ENCODE measurements around the gene AICDA. TPM values are rescaled to one million over a fixed set of nuclear protein-coding genes. Genes with fewer than 3 reads are reported as not detected.
"Not testable (repeated sequence)": the region's sequence is repeated elsewhere in the genome, so short reads cannot be mapped to it uniquely, and the experiment has no call there.

AICDA gene
- total RNA-seq, 4 donors from 2014 or later: not detected

GRCh38 chr12:8577879-8578278 is 34.8 kb downstream of the AICDA start:
- H3K27ac ChIP-seq: no peak overlapping the region
- no peak overlapping the region for H3K4me3 ChIP-seq
- H3K27me3 ChIP-seq: peaks cover 6% of the 10 kb centered on the region
- ATAC-seq: no peak
- WGBS, 2 donors (ENCODE audit: low coverage in 1 of 2): 67 to 86% methylated on average over 3 of the region's 3 CpGs
- H3K9me3 ChIP-seq: no peaks in the 10 kb centered on the region
- no peaks in the 10 kb centered on the region for H3K36me3 ChIP-seq
- H3K4me1 ChIP-seq: no peaks in the 10 kb centered on the region
- TF ChIP-seq EP300 (IDR thresholded peaks at IDR 0.05) (no peak), CTCF (IDR thresholded peaks at IDR 0.05) (no peak), POLR2A (IDR thresholded peaks at IDR 0.05) (no peak), POLR2AphosphoS5 (IDR thresholded peaks at IDR 0.05) (no peak)

GRCh38 chr12:8572507-8572906 is 40.2 kb downstream of the AICDA start:
- Histone ChIP-seq H3K27ac (no peak overlapping the region), H3K36me3 (no peaks in the 10 kb centered on the region), H3K9me3 (peaks cover 0 to 9% (median 0%) of the 10 kb centered on the region in 3 donors), H3K4me3 (no peak overlapping the region), H3K27me3 (peaks cover 6% of the 10 kb centered on the region), H3K4me1 (no peaks in the 10 kb centered on the region)
- WGBS, 2 donors (ENCODE audit: low coverage in 1 of 2): 29 to 60% methylated on average over 1 to 2 of the region's 2 CpGs
- ATAC-seq: no peak
- TF ChIP-seq CTCF (IDR thresholded peaks at IDR 0.05) (no peak), POLR2AphosphoS5 (IDR thresholded peaks at IDR 0.05) (no peak), EP300 (IDR thresholded peaks at IDR 0.05) (no peak), POLR2A (IDR thresholded peaks at IDR 0.05) (no peak)

- no peak for TF ChIP-seq CTCF (IDR thresholded peaks at IDR 0.05)
- no peak for TF ChIP-seq EP300 (IDR thresholded peaks at IDR 0.05)
- no peak for TF ChIP-seq POLR2A (IDR thresholded peaks at IDR 0.05)
- no peak for TF ChIP-seq POLR2AphosphoS5 (IDR thresholded peaks at IDR 0.05)
- H3K36me3 ChIP-seq: no peaks in the 10 kb centered on the region
- H3K4me3 ChIP-seq: no peak overlapping the region
- no peak overlapping the region for H3K27ac ChIP-seq
- H3K27me3 ChIP-seq: no peaks in the 10 kb centered on the region
- peaks cover 0 to 29% (median 0%) of the 10 kb centered on the region in 3 donors for H3K9me3 ChIP-seq
- no peak for ATAC-seq
- no peaks in the 10 kb centered on the region for H3K4me1 ChIP-seq
Observed at GRCh38 chr12:8566525-8566924, 46.1 kb downstream of the AICDA start.

- H3K4me1 ChIP-seq, H3K36me3 ChIP-seq, H3K27ac ChIP-seq, H3K4me3 ChIP-seq, H3K27me3 ChIP-seq, ATAC-seq: not testable (repeated sequence)
- WGBS, 2 donors (ENCODE audit: low coverage in 1 of 2): 69 to 71% methylated on average over 1 to 2 of the region's 2 CpGs
- H3K9me3 ChIP-seq: peaks cover 0 to 29% (median 0%) of the 10 kb centered on the region in 3 donors
Observed at GRCh38 chr12:8566052-8566451, 46.6 kb downstream of the AICDA start.

- 40 to 67% methylated on average over 1 to 3 of the region's 22 CpGs for WGBS, 2 donors (ENCODE audit: low coverage in 1 of 2)
- Histone ChIP-seq H3K4me1 (no peaks in the 10 kb centered on the region), H3K27me3 (no peaks in the 10 kb centered on the region), H3K4me3 (no peak overlapping the region), H3K36me3 (no peaks in the 10 kb centered on the region), H3K9me3 (peaks cover 0 to 29% (median 0%) of the 10 kb centered on the region in 3 donors), H3K27ac (no peak overlapping the region)
- TF ChIP-seq POLR2AphosphoS5 (IDR thresholded peaks at IDR 0.05) (no peak), CTCF (IDR thresholded peaks at IDR 0.05) (no peak), EP300 (IDR thresholded peaks at IDR 0.05) (no peak), POLR2A (IDR thresholded peaks at IDR 0.05) (no peak)
- no peak for ATAC-seq
Observed at GRCh38 chr12:8564656-8565055, 48.0 kb downstream of the AICDA start.

Data from gastroesophageal sphincter (tissue), 4 donors.